A549 treated with ZK216348 at 1 μM for 4 hours (cell line): ENCODE measurements around the gene RXRA. TPM values are rescaled to one million over a fixed set of nuclear protein-coding genes. Genes with fewer than 3 reads are reported as not detected.

Experiments
- total RNA-seq: library from RNA; stranded (reverse); fragments of 200-300 nt; extraction: Qiagen RNA extraction; gene quantifications from 5 replicates; pipeline ENCODE4 v1.2.3, GENCODE V29; 2022; ENCODE audit warnings: low read depth

RXRA gene
- total RNA-seq: 19.2 to 41.5 TPM (median 36.5 TPM) in 5 replicates

DNA sequence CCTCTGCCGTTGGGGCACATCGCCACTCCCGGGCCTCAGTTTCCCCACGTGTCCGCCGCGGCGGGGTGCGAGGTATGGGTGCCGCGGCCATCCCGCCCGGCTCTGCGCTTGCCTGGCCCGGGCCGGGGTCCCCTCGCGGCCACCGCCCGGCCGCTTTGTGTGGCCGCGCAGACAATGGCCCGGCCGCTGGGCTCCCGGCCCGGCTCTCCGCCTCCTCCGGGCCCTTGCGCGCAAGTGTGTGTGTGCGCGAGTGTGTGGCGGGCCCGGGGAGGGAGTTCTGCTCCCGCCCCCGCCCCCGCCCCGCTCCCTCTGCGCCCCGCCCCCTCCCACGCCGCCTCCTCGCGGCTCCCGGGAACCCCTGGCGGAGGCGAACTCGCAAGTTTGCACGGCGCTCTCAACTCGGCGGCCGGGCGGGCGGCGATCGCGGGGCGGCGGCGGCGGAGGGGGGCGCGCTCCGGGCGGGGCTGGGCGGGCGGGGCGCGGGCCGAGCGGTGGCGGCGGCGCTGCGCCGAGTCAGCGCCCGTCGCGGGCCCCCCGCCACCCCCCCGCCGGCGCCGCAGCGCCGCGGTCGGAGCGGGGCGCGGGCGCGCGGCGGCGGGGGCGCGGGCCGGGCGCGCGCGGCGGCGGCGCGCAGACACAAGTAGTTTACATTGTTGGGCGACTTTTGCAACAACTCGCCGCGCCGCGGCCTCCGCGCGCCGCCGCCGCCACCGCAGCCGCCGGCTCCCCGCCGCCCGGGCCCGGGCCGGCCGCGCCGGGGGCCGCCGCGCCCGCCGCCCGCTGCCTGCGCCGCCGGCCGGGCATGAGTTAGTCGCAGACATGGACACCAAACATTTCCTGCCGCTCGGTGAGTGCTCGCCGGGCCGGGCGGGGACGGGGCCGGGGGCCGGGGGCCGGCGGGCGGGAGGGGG lies at the start of gene RXRA:
Gene RXRA (plus strand): TSS at position 643 of the 911 bp plus-strand sequence. CDS start 177 bp downstream, at position 820.

Other genes with a start within 250 kb of the RXRA start
- gene WDR5, start 190.4 kb upstream of the RXRA start, total RNA-seq: 47.5 to 65.2 TPM (median 63.9 TPM) in 5 replicates
- gene RNU6ATAC, start 161.9 kb upstream of the RXRA start, total RNA-seq: not detected in 5 replicates